ENCODE data around the gene SPHKAP. TPM values are rescaled to one million over a fixed set of nuclear protein-coding genes. Genes with fewer than 3 reads are reported as not detected.

The SPHKAP gene
- total and polyA plus RNA-seq, 2 donors (not counting 3 experiments of a cell fraction or from before 2014, with no cell fraction given), result not detected

DNA sequence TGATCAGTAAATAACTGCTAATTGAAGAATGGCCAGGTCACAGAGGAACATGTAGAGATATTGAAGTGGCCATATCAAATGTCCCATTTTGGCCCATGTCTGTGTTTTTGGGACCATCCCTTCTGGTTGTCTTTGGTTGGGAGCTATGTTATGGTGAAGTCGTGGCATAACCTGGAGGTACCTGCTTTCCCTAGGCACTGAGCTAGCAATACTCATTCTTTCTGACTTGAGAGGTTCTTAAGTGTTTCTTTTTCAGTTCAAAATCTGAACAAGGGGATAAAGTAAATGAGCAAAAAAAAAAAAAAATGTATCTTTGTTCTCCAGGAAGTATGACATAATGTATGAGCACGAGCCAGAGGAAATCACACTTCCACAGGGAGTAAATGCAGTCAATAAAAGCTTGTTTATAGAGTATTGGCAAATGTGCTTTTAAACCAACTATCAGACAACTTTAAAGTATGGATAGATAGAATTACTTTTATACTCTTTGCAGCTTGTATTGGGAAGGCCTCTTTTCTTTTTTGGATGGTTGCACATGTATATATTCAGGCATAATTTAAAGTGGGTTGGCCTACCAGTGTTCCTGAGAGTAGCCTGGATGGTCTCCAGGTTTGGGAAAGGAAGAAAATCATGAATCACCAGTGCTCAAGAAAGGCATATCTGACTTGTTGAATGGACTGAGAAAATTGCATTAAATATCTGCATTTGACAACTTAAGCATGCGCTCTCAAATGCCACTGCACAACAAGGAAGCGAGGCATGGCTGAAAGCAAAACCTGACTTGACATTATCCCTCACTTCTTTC lies 125.0 kb downstream of the SPHKAP start:
- TF ChIP-seq MYC (IDR thresholded peaks at IDR 0.05; ENCODE audit: low read depth, low read length) (no peak), MAX (IDR thresholded peaks at IDR 0.05; ENCODE audit: insufficient read depth, insufficient read length) (no peak), JUN (IDR thresholded peaks at IDR 0.05; ENCODE audit: borderline replicate concordance, insufficient read depth, insufficient read length, low read depth) (no peak), FOS (IDR thresholded peaks at IDR 0.05; ENCODE audit: borderline replicate concordance, insufficient read depth, low read length) (no peak), EZH2 (IDR thresholded peaks at IDR 0.05; ENCODE audit: borderline replicate concordance, low read depth, low read length, severe bottlenecking) (no peak), GATA2 (IDR thresholded peaks at IDR 0.05; ENCODE audit: insufficient read depth, insufficient read length, low read depth, low read length) (no peak), POLR2A (IDR thresholded peaks at IDR 0.05; ENCODE audit: low read depth, low read length) (no peak), POLR2AphosphoS5 (IDR thresholded peaks at IDR 0.05; ENCODE audit: insufficient read depth, low read depth, low read length) (no peak)
- TF ChIP-seq, protein P1, sequence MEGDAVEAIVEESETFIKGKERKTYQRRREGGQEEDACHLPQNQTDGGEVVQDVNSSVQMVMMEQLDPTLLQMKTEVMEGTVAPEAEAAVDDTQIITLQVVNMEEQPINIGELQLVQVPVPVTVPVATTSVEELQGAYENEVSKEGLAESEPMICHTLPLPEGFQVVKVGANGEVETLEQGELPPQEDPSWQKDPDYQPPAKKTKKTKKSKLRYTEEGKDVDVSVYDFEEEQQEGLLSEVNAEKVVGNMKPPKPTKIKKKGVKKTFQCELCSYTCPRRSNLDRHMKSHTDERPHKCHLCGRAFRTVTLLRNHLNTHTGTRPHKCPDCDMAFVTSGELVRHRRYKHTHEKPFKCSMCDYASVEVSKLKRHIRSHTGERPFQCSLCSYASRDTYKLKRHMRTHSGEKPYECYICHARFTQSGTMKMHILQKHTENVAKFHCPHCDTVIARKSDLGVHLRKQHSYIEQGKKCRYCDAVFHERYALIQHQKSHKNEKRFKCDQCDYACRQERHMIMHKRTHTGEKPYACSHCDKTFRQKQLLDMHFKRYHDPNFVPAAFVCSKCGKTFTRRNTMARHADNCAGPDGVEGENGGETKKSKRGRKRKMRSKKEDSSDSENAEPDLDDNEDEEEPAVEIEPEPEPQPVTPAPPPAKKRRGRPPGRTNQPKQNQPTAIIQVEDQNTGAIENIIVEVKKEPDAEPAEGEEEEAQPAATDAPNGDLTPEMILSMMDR (IDR thresholded peaks at IDR 0.05; ENCODE audit: extremely low read depth in 1 of 2, insufficient read depth in 1 of 2, low read depth in 1 of 2, low read length in 2 of 2), result no peak
- Histone ChIP-seq H3K9ac (replicated peaks; ENCODE audit: extremely low read depth, insufficient read depth, low read length) (no peak overlapping the region), H3K4me3 (replicated peaks in 1 of 3; ENCODE audit: insufficient read depth in 1 of 3, low read depth in 1 of 3, low read length in 3 of 3) (no peak overlapping the region), H3K4me2 (ENCODE audit: insufficient read depth, low read length) (no peak overlapping the region), H3K9me3 (replicated peaks; ENCODE audit: control insufficient read depth, insufficient read depth, low read length) (no peaks in the 10 kb centered on the region), H3K4me1 (ENCODE audit: control insufficient read depth, extremely low read depth, insufficient read depth, low read length) (no peaks in the 10 kb centered on the region), H3K27ac (ENCODE audit: insufficient read depth, low read depth, low read length) (no peak overlapping the region), H3K36me3 (ENCODE audit: control insufficient read depth in 2 of 2, extremely low read depth in 1 of 2, insufficient read depth in 2 of 2, low read length in 2 of 2) (no peaks in the 10 kb centered on the region), H3K79me2 (ENCODE audit: control insufficient read depth, insufficient read depth, low read length) (no peaks in the 10 kb centered on the region), H3K27me3 (ENCODE audit: control insufficient read depth in 2 of 2, insufficient read depth in 2 of 2, low read length in 2 of 2) (no peaks in the 10 kb centered on the region), H2AFZ (ENCODE audit: low read depth, low read length) (no peak overlapping the region), H4K20me1 (replicated peaks; ENCODE audit: control insufficient read depth, extremely low read depth, insufficient read depth, low read length) (no peaks in the 10 kb centered on the region), H3K9me1 (replicated peaks; ENCODE audit: control insufficient read depth, extremely low read depth, insufficient read depth, low read length) (no peaks in the 10 kb centered on the region)
- intact Hi-C loops (cut with micrococcal nuclease), result no loop called here
- ChIA-PET CTCF (no interaction called here), POLR2A (no interaction called here)
- FAIRE-seq (no peak), DNase-seq (ENCODE audit: low read depth, low spot score) (no peak)
- dilution Hi-C loops (cut with MboI; ENCODE audit: extremely low pct_ligation_motif_present, low sequenced_read_pairs), result no loop called here
- BruUV-seq (replicated peaks), result no TSS peak

Data from endothelial cell of umbilical vein (primary cell).